Gastroesophageal sphincter (tissue), 4 donors: ENCODE measurements around the gene RAF1. TPM values are rescaled to one million over a fixed set of nuclear protein-coding genes. Genes with fewer than 3 reads are reported as not detected.

Experiments
- ATAC-seq: fragments of 150-250 bp; one replicate; pipeline ENCODE4 v1.9.1; 2016; ENCODE audit warnings: mild to moderate bottlenecking, moderate library complexity
- H3K27ac ChIP-seq, 4 donors: fragments of 200-600 bp; sonication (generic) in 3 of 4; 1 replicate in 3 of 4; 2 replicates in 1 of 4; pipeline ENCODE4 v1.5.1; 2016 to 2019
- H3K27me3 ChIP-seq: fragments of 200-600 bp; sonication (generic); one replicate; pipeline ENCODE4 v1.5.1; 2019
- H3K36me3 ChIP-seq, 2 donors: fragments of 200-600 bp; sonication (generic); one replicate each; pipeline ENCODE4 v1.5.1; 2019; ENCODE audit warnings: control low read depth in 1 of 2
- H3K4me1 ChIP-seq, 3 donors: fragments of 200-600 bp; sonication (generic); 1 replicate in 2 of 3; 2 replicates in 1 of 3; pipeline ENCODE4 v1.5.1; 2016 to 2019; ENCODE audit warnings: control low read depth in 2 of 3
- H3K4me3 ChIP-seq, 2 donors: fragments of 200-600 bp; sonication (generic); one replicate each; pipeline ENCODE4 v1.5.1; 2019; ENCODE audit warnings: mild to moderate bottlenecking in 1 of 2, moderate library complexity in 1 of 2
- H3K9me3 ChIP-seq, 3 donors: fragments of 200-600 bp; sonication (generic); one replicate each; pipeline ENCODE4 v1.5.1; 2017 to 2019; ENCODE audit warnings: control low read depth in 2 of 3
- CTCF ChIP-seq, 4 experiments: fragments of 200-600 bp in 2 of 4; fragments of 450-650 bp in 2 of 4; sonication (generic) in 1 of 4; IDR thresholded peaks; one replicate each; pipeline ENCODE4 v1.5.1; 2017 to 2019; ENCODE audit warnings: antibody characterized with exemption in 4 of 4, mild to moderate bottlenecking in 2 of 4, moderate library complexity in 2 of 4
- EP300 ChIP-seq: sonication (generic); formaldehyde crosslinking; IDR thresholded peaks from one replicate; pipeline ENCODE4 v1.6.1; 2017; ENCODE audit warnings: antibody characterized with exemption, mild to moderate bottlenecking
- POLR2A ChIP-seq, 2 donors: fragments of 450-650 bp; IDR thresholded peaks; one replicate each; pipeline ENCODE4 v1.6.1; 2017; ENCODE audit warnings: antibody characterized with exemption in 2 of 2, mild to moderate bottlenecking in 2 of 2, moderate library complexity in 1 of 2
- POLR2AphosphoS5 ChIP-seq: sonication (generic); formaldehyde crosslinking; IDR thresholded peaks from one replicate; pipeline ENCODE4 v1.6.1; 2017; ENCODE audit warnings: antibody characterized with exemption
- WGBS, 2 donors: methylation state at CpG; one replicate each; pipeline ENCODE4 v1.1.5; 2018; ENCODE audit warnings: low coverage in 1 of 2; 5-methylcytosine and 5-hydroxymethylcytosine counted together
- total RNA-seq, 4 donors: library from RNA; depleted of rRNA; stranded (reverse); fragments of >200 nt; gene quantifications; one replicate each; pipeline ENCODE4 v1.1.0, GENCODE V29; 2016

RAF1 gene
- total RNA-seq, 4 donors from 2014 or later: 115 to 146 (median 130) TPM

GRCh38 chr3:12700800-12701199 lies 36.9 kb upstream of the RAF1 start:
- Histone ChIP-seq H3K27me3 (no peaks in the 10 kb centered on the region), H3K36me3 (no peaks in the 10 kb centered on the region), H3K27ac (no peak overlapping the region), H3K4me3 (no peak overlapping the region), H3K4me1 (no peaks in the 10 kb centered on the region), H3K9me3 (no peaks in the 10 kb centered on the region)
- no peak for TF ChIP-seq POLR2AphosphoS5
- TF ChIP-seq EP300: no peak
- no peak for TF ChIP-seq CTCF (IDR thresholded peaks at IDR 0.05)
- TF ChIP-seq POLR2A (IDR thresholded peaks at IDR 0.05): no peak
- 68 to 92% methylated on average over 2 of the region's 2 CpGs for WGBS, 2 donors
- ATAC-seq: no peak

GRCh38 chr3:12695916-12696315 lies 32.0 kb upstream of the RAF1 start:
- 71 to 88% methylated on average over 2 of the region's 2 CpGs for WGBS, 2 donors
- no peak for ATAC-seq
- Histone ChIP-seq H3K4me3 (no peak overlapping the region), H3K27me3 (no peaks in the 10 kb centered on the region), H3K36me3 (no peaks in the 10 kb centered on the region), H3K4me1 (peaks cover 0 to 13% (median 0%) of the 10 kb centered on the region in 3 donors), H3K9me3 (no peaks in the 10 kb centered on the region), H3K27ac (no peak overlapping the region)
- no peak for TF ChIP-seq CTCF (IDR thresholded peaks at IDR 0.05)

GRCh38 chr3:12695112-12695511 lies 31.2 kb upstream of the RAF1 start:
- no peak overlapping the region for H3K27ac ChIP-seq
- ATAC-seq: no peak
- H3K9me3 ChIP-seq: no peaks in the 10 kb centered on the region
- H3K27me3 ChIP-seq: no peaks in the 10 kb centered on the region
- no peak overlapping the region for H3K4me3 ChIP-seq
- peaks cover 0 to 13% (median 0%) of the 10 kb centered on the region in 3 donors for H3K4me1 ChIP-seq
- TF ChIP-seq CTCF (IDR thresholded peaks at IDR 0.05) (no peak), POLR2A (IDR thresholded peaks at IDR 0.05) (no peak)
- H3K36me3 ChIP-seq: no peaks in the 10 kb centered on the region
- WGBS, 2 donors: 83 to 100% methylated on average over 1 to 2 of the region's 3 CpGs

- H3K9me3 ChIP-seq: no peaks in the 10 kb centered on the region
- TF ChIP-seq POLR2AphosphoS5: no peak
- no peak for TF ChIP-seq EP300
- no peak for TF ChIP-seq POLR2A (IDR thresholded peaks at IDR 0.05)
- no peak for TF ChIP-seq CTCF (IDR thresholded peaks at IDR 0.05)
- no peak overlapping the region for H3K27ac ChIP-seq
- no peak for ATAC-seq
- no peaks in the 10 kb centered on the region for H3K36me3 ChIP-seq
- H3K4me1 ChIP-seq: peaks cover 0 to 13% (median 0%) of the 10 kb centered on the region in 3 donors
- WGBS, 2 donors: 87 to 94% methylated on average over 2 to 3 of the region's 8 CpGs
- H3K27me3 ChIP-seq: no peaks in the 10 kb centered on the region
- H3K4me3 ChIP-seq: no peak overlapping the region
These were observed 28.5 kb upstream of the RAF1 start for GRCh38 chr3:12692444-12692843.

GRCh38 chr3:12689997-12690711 lies 26.2 kb upstream of the RAF1 start:
- 77 to 92% methylated on average over 4 to 11 of the region's 11 CpGs for WGBS, 2 donors
- Histone ChIP-seq H3K27ac (no peak overlapping the region), H3K36me3 (no peaks in the 10 kb centered on the region), H3K27me3 (no peaks in the 10 kb centered on the region), H3K4me1 (peaks cover 0 to 13% (median 0%) of the 10 kb centered on the region in 3 donors), H3K4me3 (no peak overlapping the region), H3K9me3 (no peaks in the 10 kb centered on the region)
- no peak for ATAC-seq
- TF ChIP-seq POLR2AphosphoS5 (no peak), CTCF (IDR thresholded peaks at IDR 0.05) (no peak), POLR2A (IDR thresholded peaks at IDR 0.05) (no peak)
